Cerebellar nuclear complex (tissue), 1 donor: Measurements from ENCODE around the gene TTC28.

Source experiments
- DNase-seq, 2 experiments: peaks; one replicate each; lab custom pipeline; 2025; lab: John Stamatoyannopoulos, UW

The TTC28 gene

GRCh38 chr22:27988704-27989103, 690.9 kb downstream of the TTC28 start:
- DNase-seq: no peak

DNA sequence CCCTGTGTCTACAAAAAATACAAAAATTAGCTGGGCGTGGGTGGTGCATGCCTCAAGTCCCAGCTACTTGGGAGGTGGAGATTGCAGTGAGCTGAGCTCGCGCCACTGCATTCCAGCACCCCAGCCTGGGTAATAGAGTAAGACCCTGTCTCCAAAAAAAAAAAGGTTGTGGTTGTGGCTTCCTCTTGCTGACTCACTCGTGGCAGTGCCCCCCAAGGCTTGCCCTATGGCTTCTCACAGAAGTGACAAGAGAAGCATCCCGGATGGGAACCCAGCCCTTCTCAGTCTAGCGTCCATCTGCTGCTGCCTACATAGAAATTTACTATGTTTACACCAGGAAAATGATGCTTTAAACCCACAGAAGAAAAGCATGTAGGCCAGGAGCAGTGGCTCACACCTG, 692.1 kb downstream of the TTC28 start:
- no peak for DNase-seq

DNA sequence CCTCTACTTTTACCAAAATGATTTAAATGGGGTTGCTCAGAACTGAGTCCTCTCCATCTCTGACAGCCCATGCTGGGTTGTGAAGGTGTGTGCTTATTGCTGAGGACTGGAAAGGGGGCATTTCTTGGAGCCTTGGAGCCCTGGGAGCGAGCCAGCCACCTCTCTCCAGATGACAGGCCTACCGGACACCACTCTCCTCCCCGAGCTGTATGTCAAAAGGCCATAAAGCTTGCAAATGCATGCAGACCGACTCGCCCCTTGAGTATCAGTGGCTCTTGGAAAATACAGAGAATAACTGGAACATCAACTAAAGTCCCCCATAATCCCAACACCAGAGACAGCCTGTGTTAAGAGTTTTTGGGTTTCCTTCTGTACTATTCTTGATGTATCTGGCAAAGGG, 692.7 kb downstream of the TTC28 start:
- DNase-seq: no peak

GRCh38 chr22:27986459-27986858, 693.2 kb downstream of the TTC28 start:
- DNase-seq: no peak

DNA sequence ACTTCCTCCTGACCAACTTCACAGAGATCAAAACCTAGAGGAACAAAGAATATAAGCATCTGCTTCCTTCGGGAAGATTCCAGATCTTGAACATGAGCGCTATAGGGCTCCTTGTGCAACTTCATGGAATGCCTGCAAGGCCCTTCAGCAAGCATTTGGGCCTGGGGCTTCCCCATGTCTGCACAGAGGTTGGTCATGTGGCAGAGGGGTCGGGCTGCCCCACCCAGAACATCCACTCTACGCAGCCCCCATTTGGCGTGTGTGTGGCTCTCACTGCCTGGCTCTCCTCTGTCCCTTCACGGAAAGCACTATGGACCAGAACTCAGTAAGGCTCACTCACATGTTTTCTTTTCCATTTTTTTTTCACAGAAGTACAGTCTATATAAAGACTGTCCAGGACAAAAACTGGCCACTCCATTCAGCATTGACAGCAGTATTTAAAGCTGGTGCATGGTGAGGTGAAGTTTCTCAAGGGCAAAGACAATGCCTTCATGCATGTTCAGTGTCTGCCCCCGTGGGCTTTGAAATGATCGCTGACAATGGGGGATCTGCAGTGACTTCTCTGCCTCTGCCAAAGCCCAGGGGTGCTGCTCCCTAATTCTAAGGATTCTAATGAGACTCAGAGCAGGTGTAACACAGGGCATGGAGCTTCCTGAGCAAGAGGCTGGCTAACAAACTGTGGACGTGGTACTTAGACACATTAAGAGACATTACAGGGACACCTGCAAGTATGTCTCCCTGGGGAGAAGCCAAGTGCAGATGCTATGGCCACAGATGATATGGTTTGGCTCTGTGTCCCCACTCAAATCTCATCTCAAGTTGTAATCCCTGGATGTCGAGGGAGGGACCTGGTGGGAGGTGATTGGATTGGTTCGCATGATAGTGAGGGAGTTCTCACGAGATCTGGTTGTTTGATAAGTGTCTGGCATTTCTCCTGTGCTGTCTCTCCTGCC, 694.0 kb downstream of the TTC28 start:
- DNase-seq: no peak

DNA sequence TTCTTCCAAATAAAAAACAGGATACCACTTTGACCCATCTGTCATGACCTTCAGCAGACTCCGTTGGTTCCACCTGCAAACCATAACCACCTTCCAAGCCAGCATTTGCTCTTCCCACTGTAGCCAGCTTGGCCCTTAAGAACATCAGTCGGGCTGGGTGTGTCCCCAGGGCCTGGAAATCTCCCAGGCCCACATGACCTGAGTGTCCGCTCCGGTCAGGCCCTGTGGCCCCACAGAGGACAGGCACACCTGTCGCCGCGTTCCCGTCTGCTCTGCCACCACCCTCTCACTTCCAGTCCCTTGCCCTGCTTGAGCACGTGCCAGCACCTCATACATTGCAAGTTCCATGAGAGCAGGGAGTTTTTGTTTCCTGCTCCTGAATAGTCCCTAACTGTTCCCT, 694.9 kb downstream of the TTC28 start:
- no peak for DNase-seq

GRCh38 chr22:27984001-27984695, 695.5 kb downstream of the TTC28 start:
- no peak for DNase-seq

- no peak for DNase-seq
These were observed 696.3 kb downstream of the TTC28 start for GRCh38 chr22:27983361-27983791.

DNA sequence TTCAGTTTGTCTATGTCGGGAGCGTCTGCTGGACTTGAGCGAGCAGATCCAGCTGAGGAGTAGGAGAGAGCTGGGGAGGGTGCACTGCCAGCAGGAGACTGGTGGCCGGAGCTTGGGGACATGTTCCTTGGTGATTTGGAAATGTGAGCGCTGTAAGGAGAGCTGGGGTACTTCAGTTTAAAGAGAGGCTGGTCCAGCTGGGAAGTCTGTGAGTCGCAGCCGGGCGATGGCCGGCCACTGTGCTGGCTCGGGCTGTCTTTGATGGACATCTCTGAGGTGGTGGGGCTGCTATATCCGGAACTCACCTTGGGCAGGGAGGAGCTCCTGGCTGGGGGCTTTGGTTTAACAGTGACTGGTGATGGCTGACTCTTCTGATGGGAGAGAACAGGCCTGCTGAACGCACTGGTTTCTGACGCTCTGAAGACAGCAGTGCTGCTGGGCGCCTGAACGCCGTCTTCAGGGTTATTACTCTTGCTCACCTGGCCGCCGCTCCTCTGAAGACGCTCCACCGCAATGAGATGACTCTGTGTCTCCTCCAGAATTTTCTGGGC, 696.9 kb downstream of the TTC28 start:
- no peak for DNase-seq

DNA sequence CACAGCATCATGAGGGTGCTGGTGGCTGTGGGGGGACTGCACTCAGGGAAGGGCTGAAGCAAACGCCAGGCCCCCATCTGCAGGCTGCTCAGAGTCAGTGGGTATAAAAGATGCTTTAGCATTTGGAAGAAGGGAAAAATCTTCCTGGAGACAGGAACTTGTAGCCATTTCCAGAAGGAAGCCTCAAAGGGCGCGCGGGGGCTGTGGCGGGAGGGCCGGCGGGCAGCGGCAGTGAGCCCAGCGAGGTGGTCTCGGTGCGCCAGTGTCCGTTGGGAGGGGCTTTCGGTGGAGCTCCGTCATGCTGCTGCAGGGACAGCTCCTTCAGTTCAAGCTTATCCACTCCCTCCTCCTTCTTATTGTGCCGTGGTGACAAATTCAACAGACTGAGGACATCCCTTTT, 697.5 kb downstream of the TTC28 start:
- DNase-seq: no peak

DNA sequence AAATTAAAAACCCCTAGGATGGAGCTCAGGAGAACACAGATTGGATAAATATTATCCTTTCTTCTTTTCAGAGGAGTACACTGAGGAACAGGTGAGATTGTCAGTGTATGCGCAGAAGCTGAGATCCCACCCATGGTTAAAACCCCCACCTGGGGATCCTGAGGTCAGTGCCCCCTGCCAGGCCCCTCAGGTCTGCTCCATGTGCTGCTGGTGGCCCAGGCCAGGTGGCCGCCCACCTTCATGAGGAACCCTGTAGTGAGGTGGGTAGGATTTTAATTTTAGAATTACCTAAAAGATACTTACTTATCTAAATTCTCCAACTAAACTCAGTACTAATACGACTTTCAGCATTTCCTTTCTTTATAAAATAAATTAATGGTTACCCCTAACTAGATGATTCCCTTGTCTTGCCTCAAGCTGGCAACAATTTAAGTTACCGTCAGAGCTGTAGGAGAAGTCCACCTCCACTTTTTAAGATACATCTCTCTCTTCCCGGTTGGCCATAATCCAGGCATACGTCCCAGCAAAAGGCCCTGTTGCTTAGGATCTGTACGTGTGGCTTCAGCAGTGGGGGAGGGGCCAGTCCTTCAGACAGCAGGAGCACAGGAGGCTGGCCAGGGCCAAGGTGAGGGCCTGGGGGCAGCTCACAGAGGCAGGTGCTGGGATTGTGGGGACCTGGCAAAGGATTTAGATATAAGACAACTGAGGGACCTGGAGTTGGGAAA, 699.1 kb downstream of the TTC28 start:
- DNase-seq: no peak

- no peak for DNase-seq
These were observed 700.8 kb downstream of the TTC28 start for GRCh38 chr22:27978802-27979201.

- DNase-seq: no peak
These were observed 701.3 kb downstream of the TTC28 start for GRCh38 chr22:27978317-27978716.

- no peak for DNase-seq
These were observed 703.1 kb downstream of the TTC28 start for GRCh38 chr22:27976586-27976985.

GRCh38 chr22:27975381-27976013, 704.1 kb downstream of the TTC28 start:
- no peak for DNase-seq

GRCh38 chr22:27973846-27974245, 705.8 kb downstream of the TTC28 start:
- no peak for DNase-seq

- DNase-seq: no peak
These were observed 706.6 kb downstream of the TTC28 start for GRCh38 chr22:27972732-27973698.

- no peak for DNase-seq
These were observed 707.7 kb downstream of the TTC28 start for GRCh38 chr22:27971926-27972325.

DNA sequence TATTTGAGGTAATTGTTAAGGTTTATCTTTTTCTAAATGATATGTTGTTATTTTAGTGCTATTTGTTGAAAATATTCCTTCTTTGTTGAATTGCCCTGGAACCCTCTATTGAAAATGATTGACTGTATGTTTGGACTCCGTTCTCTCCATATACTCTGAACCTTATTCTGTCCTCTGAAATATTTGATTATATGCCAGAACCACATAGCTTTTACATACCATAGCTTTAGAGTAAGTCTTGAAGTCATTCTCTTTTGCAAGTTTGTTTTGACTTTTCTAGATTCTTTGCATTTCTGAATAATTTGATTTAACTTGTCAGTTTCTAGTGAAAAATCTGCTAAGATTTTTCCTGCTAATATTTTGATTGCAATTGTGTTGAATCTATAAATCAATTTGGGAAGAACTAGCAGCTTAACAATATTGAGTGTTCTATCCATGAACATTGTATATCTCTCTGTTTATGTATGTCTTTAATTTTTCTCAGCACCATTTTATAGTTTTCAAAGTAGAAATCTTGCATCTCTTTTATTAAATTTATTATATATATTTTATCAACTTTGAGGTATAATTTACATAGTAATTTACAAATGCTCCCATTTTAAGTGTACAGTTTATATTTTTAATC, 708.9 kb downstream of the TTC28 start:
- DNase-seq: no peak
